Measurements from ENCODE around the gene EZR. TPM values are rescaled to one million over a fixed set of nuclear protein-coding genes. Genes with fewer than 3 reads are reported as not detected.

Gene EZR
- total and polyA plus RNA-seq, 8 donors: 69.5 to 317 (median 218) TPM

- 1 to 2% (median 1%) methylated on average over 41 to 61 of the region's 61 CpGs for WGBS, 5 donors
- Histone ChIP-seq H3K27ac (peak overlapping the region; percentile 95 to 99 (median 98)), H3K27me3 (no peaks in the 10 kb centered on the region), H3K4me3 (peak overlapping the region; percentile 71 to 92 (median 84)), H3K36me3 (peaks cover 0 to 14% (median 5%) of the 10 kb centered on the region in 4 donors), H3K9me3 (no peaks in the 10 kb centered on the region), H3K4me1 (peaks cover 12 to 54% (median 47%) of the 10 kb centered on the region in 4 donors)
- peak in 2 of 4 donors; percentile 30 to 88 for TF ChIP-seq POLR2A (IDR thresholded peaks at IDR 0.05)
- TF ChIP-seq POLR2AphosphoS5 (IDR thresholded peaks at IDR 0.05): peak; percentile 40 to 98 (median 96)
- TF ChIP-seq, protein P1, sequence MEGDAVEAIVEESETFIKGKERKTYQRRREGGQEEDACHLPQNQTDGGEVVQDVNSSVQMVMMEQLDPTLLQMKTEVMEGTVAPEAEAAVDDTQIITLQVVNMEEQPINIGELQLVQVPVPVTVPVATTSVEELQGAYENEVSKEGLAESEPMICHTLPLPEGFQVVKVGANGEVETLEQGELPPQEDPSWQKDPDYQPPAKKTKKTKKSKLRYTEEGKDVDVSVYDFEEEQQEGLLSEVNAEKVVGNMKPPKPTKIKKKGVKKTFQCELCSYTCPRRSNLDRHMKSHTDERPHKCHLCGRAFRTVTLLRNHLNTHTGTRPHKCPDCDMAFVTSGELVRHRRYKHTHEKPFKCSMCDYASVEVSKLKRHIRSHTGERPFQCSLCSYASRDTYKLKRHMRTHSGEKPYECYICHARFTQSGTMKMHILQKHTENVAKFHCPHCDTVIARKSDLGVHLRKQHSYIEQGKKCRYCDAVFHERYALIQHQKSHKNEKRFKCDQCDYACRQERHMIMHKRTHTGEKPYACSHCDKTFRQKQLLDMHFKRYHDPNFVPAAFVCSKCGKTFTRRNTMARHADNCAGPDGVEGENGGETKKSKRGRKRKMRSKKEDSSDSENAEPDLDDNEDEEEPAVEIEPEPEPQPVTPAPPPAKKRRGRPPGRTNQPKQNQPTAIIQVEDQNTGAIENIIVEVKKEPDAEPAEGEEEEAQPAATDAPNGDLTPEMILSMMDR (IDR thresholded peaks at IDR 0.05): no peak
- TF ChIP-seq EP300 (IDR thresholded peaks at IDR 0.05): no peak
- DNase-seq: peak; percentile 89 to 94
- intact Hi-C loops (cut with DNase I; ENCODE audit: low total_unique reads): no loop called here
These were observed 1.2 kb downstream of the EZR start for GRCh38 chr6:158817728-158818580.

DNA sequence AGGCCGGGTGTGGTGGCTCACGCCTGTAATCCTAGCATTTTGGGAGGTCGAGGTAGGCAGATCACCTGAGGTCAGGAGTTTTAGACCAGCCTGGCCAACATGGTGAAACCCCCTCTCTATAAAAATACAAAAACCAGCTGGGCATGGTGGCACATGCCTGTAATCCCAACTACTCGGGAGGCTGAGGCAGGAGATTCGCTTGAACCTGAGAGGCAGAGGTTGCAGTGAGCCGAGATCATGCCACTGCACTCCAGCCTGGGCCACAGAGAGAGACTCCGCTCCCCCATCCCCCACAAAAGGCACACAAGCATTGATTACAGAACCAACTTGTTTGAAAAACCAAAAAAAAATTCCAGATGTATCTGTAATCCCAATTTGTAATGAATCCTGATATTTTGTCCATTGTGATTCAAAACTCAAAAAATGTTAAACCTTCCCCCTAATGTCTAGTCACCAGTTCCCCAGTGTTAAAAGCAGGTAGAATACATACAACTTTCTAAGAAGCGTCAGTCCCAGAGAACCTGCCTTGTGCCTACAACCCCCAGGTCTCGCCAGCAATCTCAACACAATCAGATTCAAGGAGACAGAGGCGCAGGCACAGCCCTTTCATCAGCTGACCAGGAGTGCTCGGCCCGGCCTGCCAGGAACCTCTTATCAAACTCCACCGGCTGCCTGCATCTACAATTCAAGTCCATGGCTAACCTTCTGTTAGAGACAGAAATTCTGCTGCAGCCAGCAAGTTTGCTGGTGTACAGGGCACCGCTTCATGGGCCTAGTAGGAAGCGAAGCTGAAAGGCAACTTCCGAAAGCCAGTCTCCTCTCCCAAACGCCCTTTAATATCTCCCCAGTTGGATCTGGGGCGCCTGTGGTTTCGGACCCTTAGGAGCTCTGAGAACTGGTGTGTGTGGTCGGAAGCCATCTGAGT lies 2.1 kb downstream of the EZR start:
- DNase-seq: peak; percentile 81 to 83
- Histone ChIP-seq H3K27ac (peak overlapping the region; percentile 95 to 99 (median 98)), H3K36me3 (peaks cover 0 to 20% (median 5%) of the 10 kb centered on the region in 4 donors), H3K4me1 (peaks cover 18 to 63% (median 54%) of the 10 kb centered on the region in 4 donors), H3K4me3 (peak overlapping the region; percentile 71 to 92 (median 84)), H3K9me3 (no peaks in the 10 kb centered on the region), H3K27me3 (no peaks in the 10 kb centered on the region)
- 17 to 28% (median 26%) methylated on average over 16 to 20 of the region's 20 CpGs for WGBS, 5 donors
- intact Hi-C loops (cut with DNase I; ENCODE audit: low total_unique reads): no loop called here
- TF ChIP-seq, protein P1 (IDR thresholded peaks at IDR 0.05): no peak
- TF ChIP-seq POLR2A (IDR thresholded peaks at IDR 0.05) (peak in 1 of 4 donors; percentile 31), EP300 (IDR thresholded peaks at IDR 0.05) (no peak), POLR2AphosphoS5 (IDR thresholded peaks at IDR 0.05) (peak in 2 of 3 donors; percentile 60 to 78)

- Histone ChIP-seq H3K27ac (peak overlapping the region; percentile 34 to 99 (median 98)), H3K36me3 (peaks cover 0 to 22% (median 5%) of the 10 kb centered on the region in 4 donors), H3K27me3 (no peaks in the 10 kb centered on the region), H3K4me3 (peak overlapping the region; percentile 71 to 92 (median 84)), H3K9me3 (no peaks in the 10 kb centered on the region), H3K4me1 (peaks cover 18 to 70% (median 57%) of the 10 kb centered on the region in 4 donors)
- WGBS, 5 donors: 27 to 39% (median 28%) methylated on average over 5 of the region's 5 CpGs
- DNase-seq: peak in 1 of 2 donors; percentile 65
- TF ChIP-seq POLR2A (IDR thresholded peaks at IDR 0.05): no peak
- TF ChIP-seq, protein P1 (IDR thresholded peaks at IDR 0.05): no peak
- TF ChIP-seq EP300 (IDR thresholded peaks at IDR 0.05): no peak
- TF ChIP-seq POLR2AphosphoS5 (IDR thresholded peaks at IDR 0.05): no peak
- intact Hi-C loops (cut with DNase I; ENCODE audit: low total_unique reads): no loop called here
These were observed 2.8 kb downstream of the EZR start for GRCh38 chr6:158816329-158816728.

DNA sequence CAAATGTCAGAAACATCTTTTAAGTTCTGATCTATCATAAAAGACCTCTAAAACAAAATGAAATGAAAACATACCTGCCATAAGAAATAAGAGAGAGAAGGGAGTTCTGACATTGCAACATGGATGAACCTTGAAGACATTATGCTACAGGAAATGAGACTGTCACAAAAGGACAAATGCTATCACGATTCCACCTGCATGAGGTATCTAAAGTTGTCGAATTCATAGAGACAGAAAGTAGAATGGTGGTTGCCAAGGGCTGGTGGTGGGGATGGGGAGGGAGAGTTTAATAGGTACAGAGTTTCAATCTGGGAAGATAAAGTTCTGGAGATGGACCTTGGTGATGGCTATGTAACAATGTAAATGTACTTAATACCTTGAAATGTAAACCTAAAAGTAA lies 3.3 kb downstream of the EZR start:
- peak overlapping the region; percentile 71 to 92 (median 84) for H3K4me3 ChIP-seq
- 29 to 60% (median 37%) methylated on average over 2 of the region's 2 CpGs for WGBS, 5 donors

More for the DNA sequence above, 3.3 kb downstream of the EZR start:
- DNase-seq: no peak
- Histone ChIP-seq H3K27ac (peak overlapping the region in 4 of 5 donors; percentile 95 to 99 (median 98)), H3K36me3 (peaks cover 0 to 22% (median 5%) of the 10 kb centered on the region in 4 donors), H3K27me3 (no peaks in the 10 kb centered on the region), H3K4me1 (peaks cover 18 to 74% (median 59%) of the 10 kb centered on the region in 4 donors), H3K9me3 (no peaks in the 10 kb centered on the region)
- TF ChIP-seq POLR2A (IDR thresholded peaks at IDR 0.05): no peak
- TF ChIP-seq, protein P1 (IDR thresholded peaks at IDR 0.05): no peak
- intact Hi-C loops (cut with DNase I; ENCODE audit: low total_unique reads): no loop called here
